NCI-H510A (cell line): ENCODE data around the gene ZNF48.

Experiments
- DNase-seq: peaks from one replicate; lab custom pipeline; 2025; lab: John Stamatoyannopoulos, UW

Gene ZNF48

GRCh38 chr16:30444231-30445148 lies 49.3 kb downstream of the ZNF48 start:
- DNase-seq, result no peak

- DNase-seq, result no peak
These were observed 49.9 kb downstream of the ZNF48 start for GRCh38 chr16:30445149-30445407.

- DNase-seq, result peak; percentile 96
These were observed 50.4 kb downstream of the ZNF48 start, which contains the start of gene SEPHS2 for GRCh38 chr16:30445408-30446202. Gene SEPHS2 (minus strand): TSS chr16:30445874. CDS start chr16:30445727, 147 bp downstream.

- DNase-seq, result no peak
These were observed 51.0 kb downstream of the ZNF48 start for GRCh38 chr16:30446203-30446595.

- DNase-seq, result no peak
These were observed 52.4 kb downstream of the ZNF48 start for GRCh38 chr16:30447512-30448226.

- no peak for DNase-seq
These were observed 53.9 kb downstream of the ZNF48 start for GRCh38 chr16:30449116-30449435.
